Hematopoietic multipotent progenitor cell treated with erythropoietin and hydrocortisone succinate and interleukin-3 and kit ligand, for 6 days (in vitro differentiated cells): ENCODE results near the gene KIAA0586.
"Not testable (repeated sequence)": the region's sequence is repeated elsewhere in the genome, so short reads cannot be mapped to it uniquely, and the experiment has no call there.

Experiments used
- DNase-seq: peaks from one replicate; pipeline ENCODE4 v3.0.0-alpha.2; 2015

KIAA0586 gene

DNA sequence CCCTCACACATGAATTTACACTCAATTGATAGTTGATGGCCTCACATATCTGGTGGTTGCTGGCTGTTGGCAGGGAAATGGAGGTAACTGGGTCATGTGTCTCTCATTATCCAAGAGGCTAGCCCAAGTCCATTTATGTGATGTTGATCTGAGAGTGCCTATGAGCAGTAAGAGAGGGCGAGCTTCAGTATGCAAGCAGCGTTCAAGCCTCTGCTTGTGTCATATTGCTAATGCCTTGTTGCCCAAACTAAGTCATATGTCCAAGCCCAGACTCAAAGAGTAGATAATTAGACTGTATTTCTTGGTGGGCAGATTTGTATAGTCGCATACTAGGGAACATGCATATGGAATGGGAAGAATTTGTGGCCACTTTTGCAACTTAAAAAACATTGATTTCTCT, 126.4 kb downstream of the KIAA0586 start:
- no peak for DNase-seq

GRCh38 chr14:58555647-58556046, 128.1 kb downstream of the KIAA0586 start:
- DNase-seq: no peak

DNA sequence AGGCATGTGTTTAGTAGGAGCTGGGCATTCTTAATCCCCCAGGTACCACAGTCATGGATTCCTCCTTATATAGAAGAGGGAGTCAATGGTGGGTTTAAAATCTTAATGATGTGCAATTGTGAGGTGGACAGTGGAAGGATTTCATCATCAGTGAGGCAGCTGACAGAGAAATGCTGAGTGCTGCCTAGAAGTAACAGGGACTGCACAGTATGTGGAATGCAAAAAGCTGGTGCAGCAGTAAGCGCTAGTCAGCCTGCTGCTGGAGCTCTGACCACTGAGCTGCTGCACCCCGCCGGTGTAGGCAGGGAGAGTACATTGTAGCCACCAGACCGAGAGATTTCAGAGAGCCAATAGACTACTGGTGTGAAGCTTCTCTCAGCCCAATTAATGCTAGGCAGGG, 129.7 kb downstream of the KIAA0586 start:
- DNase-seq: no peak

- DNase-seq: no peak
These were observed 132.7 kb downstream of the KIAA0586 start for GRCh38 chr14:58560208-58560607.

DNA sequence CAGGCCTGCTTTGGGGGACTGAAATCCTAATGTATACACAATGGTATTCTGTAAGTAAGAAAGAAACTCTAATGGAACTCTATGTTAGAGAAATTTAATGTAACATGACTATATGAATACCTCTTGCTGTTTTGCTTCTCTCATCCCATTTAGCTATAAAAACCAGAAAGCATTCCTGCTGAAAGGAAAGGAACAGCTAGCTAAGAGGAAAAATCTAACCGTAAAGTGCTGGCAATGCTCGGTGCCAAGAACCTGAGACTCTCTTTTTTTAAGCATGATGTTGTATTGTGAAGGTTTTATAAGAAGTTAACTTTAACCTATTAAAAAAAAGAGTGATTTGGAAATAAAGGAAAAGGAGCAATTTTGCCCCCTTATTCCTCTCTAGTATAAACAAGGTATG, 134.6 kb downstream of the KIAA0586 start:
- DNase-seq: no peak

DNA sequence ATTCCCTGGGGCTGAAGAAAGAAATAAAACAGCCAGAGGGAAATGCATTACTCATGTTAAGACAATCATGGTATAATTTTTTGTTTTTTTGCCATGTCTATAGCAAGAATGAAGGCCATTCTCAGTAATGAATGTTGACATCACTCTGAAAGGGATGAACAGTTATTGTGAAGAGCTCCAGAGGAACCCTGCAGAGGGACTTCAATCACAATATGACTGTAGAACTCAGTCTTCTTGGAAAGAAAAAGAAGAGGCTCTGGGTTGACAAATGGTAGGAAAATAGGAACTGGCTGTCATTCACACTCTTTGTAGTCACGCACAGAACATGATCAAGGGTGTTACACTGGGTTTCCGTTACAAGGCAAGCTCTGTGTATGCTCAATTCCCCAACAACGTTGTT, 136.5 kb downstream of the KIAA0586 start:
- no peak for DNase-seq

DNA sequence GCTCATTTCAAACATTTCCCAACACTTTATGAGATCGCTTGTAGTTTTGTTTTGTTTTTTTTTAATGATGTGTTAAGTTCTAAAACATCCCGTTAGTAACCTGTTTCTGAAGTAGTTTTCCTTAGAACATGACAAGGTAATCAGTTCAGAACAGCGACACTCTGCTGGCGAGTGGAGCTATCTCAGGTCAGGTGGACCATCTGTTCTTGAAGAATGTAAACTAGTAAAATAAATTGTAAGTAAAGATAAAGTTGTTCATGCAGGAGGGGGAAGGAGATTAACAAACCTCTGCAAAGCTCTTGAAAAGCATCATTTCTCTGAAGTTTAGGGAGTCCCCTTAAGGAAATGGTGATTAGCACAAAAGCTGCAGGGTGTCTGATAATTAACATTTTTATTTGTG, 138.3 kb downstream of the KIAA0586 start:
- peak; percentile 12 for DNase-seq

- no peak for DNase-seq
These were observed 139.5 kb downstream of the KIAA0586 start for GRCh38 chr14:58566979-58567378.

- DNase-seq: no peak
These were observed 140.8 kb downstream of the KIAA0586 start for GRCh38 chr14:58568322-58568721.

- no peak for DNase-seq
These were observed 143.7 kb downstream of the KIAA0586 start for GRCh38 chr14:58571256-58571655.

DNA sequence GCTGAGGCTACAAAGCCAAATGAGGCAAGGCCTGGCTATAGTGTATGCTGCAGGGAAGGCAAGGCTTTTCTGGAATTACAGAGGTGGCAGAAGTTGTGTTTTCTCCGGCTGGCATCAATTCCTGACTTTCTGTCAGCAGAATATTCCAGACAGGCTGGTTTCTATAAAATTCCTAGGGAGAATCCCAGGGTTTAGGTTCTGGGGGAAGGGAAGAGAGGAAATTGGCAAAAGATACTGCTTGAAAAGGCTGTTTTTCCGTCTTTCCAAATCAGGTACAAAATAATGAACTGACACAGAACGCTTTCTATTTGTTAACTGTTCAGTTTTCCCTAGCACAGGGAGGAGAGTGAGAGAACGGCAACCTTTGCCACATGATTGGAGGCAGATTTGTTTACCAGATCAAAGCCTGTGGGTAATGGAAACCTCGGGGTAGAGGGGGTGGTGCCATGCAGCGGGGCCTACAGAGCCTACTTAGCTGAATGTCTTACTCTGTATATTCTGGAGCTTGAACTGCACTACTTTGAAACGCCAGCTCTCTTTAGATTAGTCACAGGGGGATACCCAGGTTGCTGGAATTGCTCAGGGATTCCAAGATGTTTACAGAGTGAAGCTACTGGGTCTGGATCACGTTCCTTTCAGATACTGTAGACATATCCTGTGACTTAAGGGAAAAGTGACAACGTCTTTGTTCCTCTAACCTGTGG, 144.4 kb downstream of the KIAA0586 start:
- no peak for DNase-seq

- no peak for DNase-seq
These were observed 144.9 kb downstream of the KIAA0586 start for GRCh38 chr14:58572473-58572853.

GRCh38 chr14:58572863-58573262, 145.3 kb downstream of the KIAA0586 start:
- no peak for DNase-seq

DNA sequence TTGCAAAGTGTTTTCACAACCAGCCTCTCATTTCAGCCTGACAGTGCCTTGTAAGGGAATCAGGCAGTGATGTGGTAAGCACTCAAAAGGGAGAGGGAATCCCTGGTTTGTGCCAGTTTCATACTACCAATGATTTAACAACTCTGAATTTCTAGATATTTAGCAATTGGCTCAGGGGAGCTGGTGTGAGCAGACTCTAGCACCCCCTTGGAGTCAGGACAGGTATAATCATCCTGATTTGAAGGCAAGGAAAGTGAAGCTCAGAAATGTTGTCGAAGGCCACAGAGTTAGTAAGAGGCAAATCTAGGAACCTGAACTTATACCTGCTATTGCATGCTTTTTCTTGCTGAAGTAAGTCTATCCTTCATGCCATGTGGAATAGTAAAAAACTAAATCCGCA, 147.1 kb downstream of the KIAA0586 start:
- no peak for DNase-seq

GRCh38 chr14:58575956-58576355, 148.4 kb downstream of the KIAA0586 start:
- no peak for DNase-seq

DNA sequence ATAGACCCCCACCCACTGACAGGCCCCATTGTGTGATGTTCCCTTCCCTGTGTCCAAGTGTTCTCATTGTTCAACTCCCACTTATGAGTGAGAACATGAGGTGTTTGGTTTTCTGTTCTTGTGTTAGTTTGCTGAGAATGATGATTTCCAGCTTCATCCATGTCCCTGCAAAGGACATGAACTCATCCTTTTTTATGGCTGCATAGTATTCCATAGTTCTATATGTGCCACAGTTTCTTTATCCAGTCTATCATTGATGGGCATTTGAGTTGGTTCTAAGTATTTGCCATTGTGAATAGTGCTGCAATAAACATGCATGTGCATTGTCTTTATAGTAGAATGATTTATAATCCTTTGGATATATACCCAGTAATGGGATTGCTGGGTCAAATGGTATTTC, 152.5 kb downstream of the KIAA0586 start:
- not testable (repeated sequence) for DNase-seq

GRCh38 chr14:58581389-58581788, 153.9 kb downstream of the KIAA0586 start:
- DNase-seq: not testable (repeated sequence)

- DNase-seq: no peak
These were observed 156.9 kb downstream of the KIAA0586 start for GRCh38 chr14:58584383-58584782.

GRCh38 chr14:58587271-58587670, 159.8 kb downstream of the KIAA0586 start:
- no peak for DNase-seq

DNA sequence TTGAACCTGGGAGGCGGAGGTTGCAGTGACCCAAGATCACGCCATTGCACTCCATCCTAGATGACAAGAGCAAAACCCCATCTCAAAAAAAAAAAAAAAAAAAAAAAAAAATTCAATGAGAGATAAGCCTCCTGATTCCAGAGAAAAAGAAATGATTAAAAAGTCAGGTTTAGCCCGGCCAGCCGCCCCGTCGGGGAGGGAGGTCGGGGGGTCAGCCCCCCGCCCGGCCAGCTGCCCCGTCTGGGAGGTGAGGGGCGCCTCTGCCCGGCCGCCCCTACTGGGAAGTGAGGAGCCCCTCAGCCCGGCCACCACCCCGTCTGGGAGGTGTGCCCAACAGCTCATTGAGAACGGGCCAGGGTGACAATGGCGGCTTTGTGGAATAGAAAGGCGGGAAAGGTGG, 160.8 kb downstream of the KIAA0586 start:
- DNase-seq: not testable (repeated sequence)

DNA sequence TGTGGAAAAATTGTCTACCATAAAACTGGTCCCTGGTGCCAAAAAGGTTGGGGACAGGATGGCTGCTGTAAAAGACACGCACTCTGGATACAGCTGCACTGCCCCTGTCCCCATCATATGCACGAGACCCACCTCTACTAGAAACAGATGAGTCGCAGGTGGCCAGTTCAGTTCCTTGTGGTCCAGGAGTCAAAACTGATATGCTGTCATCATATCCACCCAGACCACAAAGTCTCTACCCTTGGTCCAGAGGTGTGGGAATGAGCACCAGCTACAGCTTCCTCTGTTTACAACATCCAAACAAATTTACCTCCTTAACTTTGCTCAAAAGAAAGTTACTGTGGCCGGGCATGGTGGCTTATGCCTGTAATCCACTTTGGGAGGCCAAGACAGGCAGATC, 166.5 kb downstream of the KIAA0586 start:
- no peak for DNase-seq

DNA sequence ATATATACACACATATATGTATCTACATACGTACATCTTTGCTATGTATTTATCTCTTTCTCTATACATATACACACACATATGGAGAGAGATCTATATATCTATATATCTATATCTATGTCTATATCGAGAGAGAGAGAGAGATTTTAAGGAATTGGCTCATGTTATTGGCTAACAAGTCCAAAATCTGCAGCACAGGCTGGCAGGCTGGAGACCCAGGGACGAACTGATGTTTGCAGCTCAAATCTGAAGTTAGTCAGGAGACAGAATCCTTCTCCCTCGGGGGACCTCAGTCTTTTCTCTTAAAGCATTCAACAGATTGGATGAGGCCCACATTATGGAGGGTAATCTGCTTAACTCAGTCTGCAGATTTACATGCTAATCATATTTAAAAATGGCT, 169.5 kb downstream of the KIAA0586 start:
- no peak for DNase-seq

DNA sequence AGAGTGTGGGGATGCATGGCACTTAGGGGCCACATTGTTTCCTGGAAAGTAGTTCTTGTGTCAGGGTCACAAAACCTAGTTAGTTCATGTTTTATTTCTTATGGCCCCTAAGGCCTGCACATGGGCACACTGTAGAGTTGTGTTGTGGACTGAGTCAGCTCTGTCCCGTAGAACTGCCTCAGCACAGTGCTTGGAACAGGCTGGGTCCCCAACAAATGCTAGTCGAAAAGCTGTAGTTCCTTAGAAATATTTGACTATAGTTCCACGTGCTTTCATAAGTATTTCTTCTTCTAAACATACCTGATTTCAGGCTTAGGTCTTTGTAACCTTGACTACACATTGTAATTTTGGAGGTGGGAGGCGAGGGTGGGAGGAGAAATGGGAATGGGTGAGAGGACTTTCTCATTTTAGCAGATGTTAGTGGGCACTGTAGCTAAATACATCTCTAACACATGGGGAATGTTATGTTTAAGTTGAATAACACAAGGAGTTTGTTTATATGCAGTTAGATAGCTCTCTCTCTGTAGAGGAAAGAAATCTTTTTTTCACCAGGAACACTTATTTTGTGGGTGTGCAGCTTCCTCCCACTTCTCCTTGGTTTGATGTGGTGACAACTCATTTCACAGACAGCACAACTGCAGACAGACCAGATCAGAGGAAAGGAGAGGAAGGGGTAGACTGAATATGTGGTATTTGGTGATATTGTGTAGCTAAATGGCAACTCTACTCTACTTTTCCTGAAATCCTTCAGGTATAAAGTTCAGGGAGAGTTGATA, 170.7 kb downstream of the KIAA0586 start:
- DNase-seq: no peak

- DNase-seq: no peak
These were observed 171.4 kb downstream of the KIAA0586 start for GRCh38 chr14:58598804-58599525.
